Panc1 (cell line): ENCODE results near the gene DGCR6L.
"Not testable (repeated sequence)": the region's sequence is repeated elsewhere in the genome, so short reads cannot be mapped to it uniquely, and the experiment has no call there.

ENCODE experiments used
- CTCF ChIP-seq: fragments of 450-650 bp; IDR thresholded peaks from 2 replicates; pipeline ENCODE4 v1.5.1; 2017; ENCODE audit warnings: mild to moderate bottlenecking
- POLR2AphosphoS5 ChIP-seq: IDR thresholded peaks from 2 replicates; pipeline ENCODE4 v1.6.1; 2012; ENCODE audit warnings: mild to moderate bottlenecking, low read depth, low read length, moderate library complexity

- not testable (repeated sequence) for TF ChIP-seq POLR2AphosphoS5, CTCF
Measured at GRCh38 chr22:20338291-20338690, 18.4 kb upstream of the DGCR6L start.
